HG03064 (cell line): Measurements from ENCODE around the gene MPPED2.

Experiments used
- ATAC-seq: cut with Tn5 transposase; IDR thresholded peaks from one replicate; pipeline ENCODE4 v1.9.1; 2021; ENCODE audit warnings: low read depth; ENCODE audit not compliant: unreplicated experiment

MPPED2 gene

GRCh38 chr11:30377347-30377746, 208.8 kb downstream of the MPPED2 start:
- no peak for ATAC-seq

- ATAC-seq = no peak
These were observed 216.0 kb downstream of the MPPED2 start for GRCh38 chr11:30370164-30370563.

- no peak for ATAC-seq
These were observed 217.8 kb downstream of the MPPED2 start for GRCh38 chr11:30368394-30368793.

- no peak for ATAC-seq
These were observed 220.2 kb downstream of the MPPED2 start for GRCh38 chr11:30365793-30366517.

GRCh38 chr11:30364837-30365482, 221.2 kb downstream of the MPPED2 start:
- no peak for ATAC-seq

GRCh38 chr11:30364139-30364836, 221.9 kb downstream of the MPPED2 start:
- ATAC-seq = no peak

GRCh38 chr11:30360741-30361140, 225.4 kb downstream of the MPPED2 start:
- ATAC-seq = no peak
